Panc1 (cell line): Measurements from ENCODE around the gene PTPRR. TPM values are rescaled to one million over a fixed set of nuclear protein-coding genes. Genes with fewer than 3 reads are reported as not detected.

Source experiments
- ATAC-seq: fragments of 200-7000 bp; cut with Tn5 transposase; 2 replicates; pipeline ENCODE4 v1.9.1; 2020; ENCODE audit warnings: mild to moderate bottlenecking, moderate library complexity
- BruUV-seq: library from RNA; stranded (reverse); fragments of 400-500 nt; replicated peaks from 2 replicates; lab custom pipeline; 2021; lab: Mats Ljungman, UMichigan
- CTCF ChIA-PET: fragments of 300-600 bp; sonication (Branson Sonifier 250); formaldehyde crosslinking; loops from one replicate; lab custom pipeline; 2022; ENCODE audit warnings: antibody characterized with exemption; lab: Charles Lee
- POLR2A ChIA-PET: fragments of 300-600 bp; sonication (Branson Sonifier 250); formaldehyde crosslinking; loops from one replicate; lab custom pipeline; 2022; ENCODE audit warnings: antibody characterized with exemption; lab: Charles Lee
- DNase-seq: peaks from one replicate; pipeline ENCODE4 v3.0.0-alpha.2; 2010; ENCODE audit warnings: low read depth, low spot score
- H3K27ac ChIP-seq: 2 replicates; pipeline ENCODE4 v1.5.1; 2011; ENCODE audit warnings: mild to moderate bottlenecking, low read length, inconsistent platforms
- H3K27me3 ChIP-seq: fragments of 200-500 bp; sonication (Bioruptor generic); 2 replicates; pipeline ENCODE4 v1.6.0; 2014; ENCODE audit warnings: low read length, inconsistent platforms; ENCODE audit not compliant: control insufficient read depth, insufficient read depth
- H3K36me3 ChIP-seq: fragments of 200-500 bp; sonication (Bioruptor generic); 2 replicates; pipeline ENCODE4 v1.5.1; 2014; ENCODE audit warnings: inconsistent platforms, mild to moderate bottlenecking, low read length, moderate library complexity; ENCODE audit not compliant: control insufficient read depth, insufficient read depth
- H3K4me1 ChIP-seq: 2 replicates; pipeline ENCODE4 v1.5.1; 2011; ENCODE audit warnings: inconsistent platforms, mild to moderate bottlenecking, low read length, moderate library complexity; ENCODE audit not compliant: control insufficient read depth, insufficient read depth
- H3K4me3 ChIP-seq, 2 experiments: 2 replicates each; pipeline ENCODE4 v1.5.1; 2011 to 2012; ENCODE audit warnings: low read depth in 2 of 2, low read length in 2 of 2, mild to moderate bottlenecking in 2 of 2, inconsistent platforms in 1 of 2, moderate library complexity in 1 of 2
- H3K9me3 ChIP-seq: fragments of 200-500 bp; sonication (Bioruptor generic); 2 replicates; pipeline ENCODE4 v1.5.1; 2014; ENCODE audit warnings: low read depth, mild to moderate bottlenecking, inconsistent platforms, low read length, moderate library complexity; ENCODE audit not compliant: control insufficient read depth, insufficient read depth
- CTCF ChIP-seq: fragments of 450-650 bp; IDR thresholded peaks from 2 replicates; pipeline ENCODE4 v1.5.1; 2017; ENCODE audit warnings: mild to moderate bottlenecking
- POLR2AphosphoS5 ChIP-seq: IDR thresholded peaks from 2 replicates; pipeline ENCODE4 v1.6.1; 2012; ENCODE audit warnings: mild to moderate bottlenecking, low read depth, low read length, moderate library complexity
- REST ChIP-seq, 2 experiments: IDR thresholded peaks; 2 replicates each; pipeline ENCODE4 v1.6.1; 2011 to 2012; ENCODE audit warnings: low read depth in 2 of 2, control low read depth in 1 of 2, low read length in 1 of 2, mild to moderate bottlenecking in 1 of 2, moderate library complexity in 1 of 2; ENCODE audit not compliant: insufficient read depth in 1 of 2
- SIN3A ChIP-seq: IDR thresholded peaks from 2 replicates; pipeline ENCODE4 v1.6.1; 2012; ENCODE audit warnings: low read depth, mild to moderate bottlenecking, low read length, moderate library complexity, borderline replicate concordance; ENCODE audit not compliant: insufficient read depth
- TCF7L2 ChIP-seq: IDR thresholded peaks from 2 replicates; pipeline ENCODE4 v1.6.1; 2011; ENCODE audit warnings: mild to moderate bottlenecking, low read depth, low read length, inconsistent platforms
- in situ Hi-C: cut with HindIII; loops from 2 replicates; pipeline ENCODE4 v1.10.0; 2016; ENCODE audit warnings: low sequenced_read_pairs, low pct_unique_long_range_greater_than_20kb
- intact Hi-C: fragments of 100-400 bp; cut with micrococcal nuclease; formaldehyde crosslinking; loops from one replicate; pipeline ENCODE4 v1.10.0; 2022; ENCODE audit not compliant: unreplicated experiment
- total RNA-seq: library from RNA; stranded (reverse); gene quantifications from one replicate; pipeline ENCODE4 v1.2.1, GENCODE V29; 2021; ENCODE audit not compliant: unreplicated experiment

PTPRR gene
- total RNA-seq, 1 experiment from 2014 or later = not detected

GRCh38 chr12:70774055-70774454, 146.5 kb downstream of the PTPRR start:
- no peaks in the 10 kb centered on the region for H3K9me3 ChIP-seq
- in situ Hi-C loops = no loop called here
- DNase-seq = no peak
- no peak for ATAC-seq
- POLR2A ChIA-PET = no interaction called here
- no TSS peak for BruUV-seq
- intact Hi-C loops = no loop called here
- H3K27ac ChIP-seq = no peak overlapping the region
- CTCF ChIA-PET = no interaction called here
- H3K4me3 ChIP-seq = no peak overlapping the region
- H3K27me3 ChIP-seq = no peaks in the 10 kb centered on the region
- no peaks in the 10 kb centered on the region for H3K4me1 ChIP-seq
- H3K36me3 ChIP-seq = no peaks in the 10 kb centered on the region
- TF ChIP-seq POLR2AphosphoS5 (no peak), SIN3A (no peak), REST (IDR thresholded peaks at IDR 0.05; ENCODE audit: insufficient read depth in 1 of 2, low read depth in 2 of 2, low read length in 1 of 2) (no peak), CTCF (no peak), TCF7L2 (no peak)

- ChIA-PET POLR2A (no interaction called here), CTCF (no interaction called here)
- intact Hi-C loops = no loop called here
- Histone ChIP-seq H3K27ac (no peak overlapping the region), H3K4me1 (no peaks in the 10 kb centered on the region), H3K36me3 (no peaks in the 10 kb centered on the region), H3K4me3 (no peak overlapping the region), H3K9me3 (no peaks in the 10 kb centered on the region), H3K27me3 (no peaks in the 10 kb centered on the region)
- in situ Hi-C loops = no loop called here
- TF ChIP-seq CTCF (no peak), POLR2AphosphoS5 (no peak), REST (IDR thresholded peaks at IDR 0.05; ENCODE audit: insufficient read depth in 1 of 2, low read depth in 2 of 2, low read length in 1 of 2) (no peak), TCF7L2 (no peak), SIN3A (no peak)
- DNase-seq = no peak
- BruUV-seq = no TSS peak
- no peak for ATAC-seq
Measured at GRCh38 chr12:70772836-70773235, 147.7 kb downstream of the PTPRR start.
